ENCODE measurements around the gene PSMG1. TPM values are rescaled to one million over a fixed set of nuclear protein-coding genes. Genes with fewer than 3 reads are reported as not detected.

PSMG1 gene
- total and polyA plus RNA-seq, 2 donors (not counting 3 experiments of a cell fraction or from before 2014, with no cell fraction given) = 43.2 to 75.9 TPM

- no peaks in the 10 kb centered on the region for H3K9me3 ChIP-seq (replicated peaks; ENCODE audit: control insufficient read depth, insufficient read depth, low read length)
- CTCF ChIA-PET = interaction anchor here (0.8 to 1.4 kb wide), 3 partner anchors 397 to 626 kb away, joined by 3 to 4 read pairs (median 3); no protein-coding TSS in a partner anchor
- intact Hi-C loops (cut with micrococcal nuclease) = no loop called here
- BruUV-seq (replicated peaks) = no TSS peak
- H4K20me1 ChIP-seq (replicated peaks; ENCODE audit: control insufficient read depth, extremely low read depth, insufficient read depth, low read length) = no peaks in the 10 kb centered on the region
- DNase-seq (ENCODE audit: low read depth, low spot score) (no peak), FAIRE-seq (no peak)
- no peak overlapping the region for H3K27ac ChIP-seq (ENCODE audit: insufficient read depth, low read depth, low read length)
- H3K9me1 ChIP-seq (replicated peaks; ENCODE audit: control insufficient read depth, extremely low read depth, insufficient read depth, low read length) = no peaks in the 10 kb centered on the region
- no peak overlapping the region for H2AFZ ChIP-seq (ENCODE audit: low read depth, low read length)
- H3K79me2 ChIP-seq (ENCODE audit: control insufficient read depth, insufficient read depth, low read length) = no peaks in the 10 kb centered on the region
- peaks cover 0 to 2% of the 10 kb centered on the region in 2 experiments for H3K27me3 ChIP-seq (ENCODE audit: control insufficient read depth in 2 of 2, insufficient read depth in 2 of 2, low read length in 2 of 2)
- POLR2A ChIA-PET = no interaction called here
- no peak overlapping the region for H3K4me2 ChIP-seq (ENCODE audit: insufficient read depth, low read length)
- dilution Hi-C loops (cut with MboI; ENCODE audit: extremely low pct_ligation_motif_present, low sequenced_read_pairs) = no loop called here
- H3K9ac ChIP-seq (replicated peaks; ENCODE audit: extremely low read depth, insufficient read depth, low read length) = no peak overlapping the region
- no peaks in the 10 kb centered on the region for H3K36me3 ChIP-seq (ENCODE audit: control insufficient read depth in 2 of 2, extremely low read depth in 1 of 2, insufficient read depth in 2 of 2, low read length in 2 of 2)
- H3K4me1 ChIP-seq (ENCODE audit: control insufficient read depth, extremely low read depth, insufficient read depth, low read length) = no peaks in the 10 kb centered on the region
- no peak overlapping the region for H3K4me3 ChIP-seq (replicated peaks in 1 of 3; ENCODE audit: insufficient read depth in 1 of 3, low read depth in 1 of 3, low read length in 3 of 3)
- no peak for TF ChIP-seq MAX (IDR thresholded peaks at IDR 0.05; ENCODE audit: insufficient read depth, insufficient read length)
- no peak for TF ChIP-seq FOS (IDR thresholded peaks at IDR 0.05; ENCODE audit: borderline replicate concordance, insufficient read depth, low read length)
- TF ChIP-seq POLR2A (IDR thresholded peaks at IDR 0.05; ENCODE audit: low read depth, low read length) = no peak
- TF ChIP-seq JUN (IDR thresholded peaks at IDR 0.05; ENCODE audit: borderline replicate concordance, insufficient read depth, insufficient read length, low read depth) = no peak
- no peak for TF ChIP-seq POLR2AphosphoS5 (IDR thresholded peaks at IDR 0.05; ENCODE audit: insufficient read depth, low read depth, low read length)
- no peak for TF ChIP-seq EZH2 (IDR thresholded peaks at IDR 0.05; ENCODE audit: borderline replicate concordance, low read depth, low read length, severe bottlenecking)
Measured at GRCh38 chr21:39131791-39132190, 51.5 kb downstream of the PSMG1 start.

GRCh38 chr21:39127506-39127905, 55.7 kb downstream of the PSMG1 start:
- no peak overlapping the region for H3K4me2 ChIP-seq (ENCODE audit: insufficient read depth, low read length)
- DNase-seq (ENCODE audit: low read depth, low spot score) = no peak
- TF ChIP-seq CTCF (IDR thresholded peaks at IDR 0.05; ENCODE audit: extremely low read depth in 1 of 2, insufficient read depth in 1 of 2, low read depth in 1 of 2, low read length in 2 of 2) (no peak), GATA2 (IDR thresholded peaks at IDR 0.05; ENCODE audit: insufficient read depth, insufficient read length, low read depth, low read length) (no peak), POLR2A (IDR thresholded peaks at IDR 0.05; ENCODE audit: low read depth, low read length) (no peak), MYC (IDR thresholded peaks at IDR 0.05; ENCODE audit: low read depth, low read length) (no peak), EZH2 (IDR thresholded peaks at IDR 0.05; ENCODE audit: borderline replicate concordance, low read depth, low read length, severe bottlenecking) (no peak), JUN (IDR thresholded peaks at IDR 0.05; ENCODE audit: borderline replicate concordance, insufficient read depth, insufficient read length, low read depth) (no peak), POLR2AphosphoS5 (IDR thresholded peaks at IDR 0.05; ENCODE audit: insufficient read depth, low read depth, low read length) (no peak), MAX (IDR thresholded peaks at IDR 0.05; ENCODE audit: insufficient read depth, insufficient read length) (no peak), FOS (IDR thresholded peaks at IDR 0.05; ENCODE audit: borderline replicate concordance, insufficient read depth, low read length) (no peak)
- intact Hi-C loops (cut with micrococcal nuclease) = loop anchor here (5.0 kb wide), 1 partner anchor 135 kb away; no protein-coding TSS in a partner anchor
- H2AFZ ChIP-seq (ENCODE audit: low read depth, low read length) = no peak overlapping the region
- H3K9ac ChIP-seq (replicated peaks; ENCODE audit: extremely low read depth, insufficient read depth, low read length) = no peak overlapping the region
- CTCF ChIA-PET = interaction anchor here (1.1 to 2.7 kb wide), 4 partner anchors 10 to 393 kb away, joined by 4 to 19 read pairs (median 10); no protein-coding TSS in a partner anchor
- H3K9me1 ChIP-seq (replicated peaks; ENCODE audit: control insufficient read depth, extremely low read depth, insufficient read depth, low read length) = no peaks in the 10 kb centered on the region
- dilution Hi-C loops (cut with MboI; ENCODE audit: extremely low pct_ligation_motif_present, low sequenced_read_pairs) = no loop called here
- no peak for FAIRE-seq
- no peaks in the 10 kb centered on the region for H3K79me2 ChIP-seq (ENCODE audit: control insufficient read depth, insufficient read depth, low read length)
- H3K27me3 ChIP-seq (ENCODE audit: control insufficient read depth in 2 of 2, insufficient read depth in 2 of 2, low read length in 2 of 2) = peaks cover 0 to 2% of the 10 kb centered on the region in 2 experiments
- no peaks in the 10 kb centered on the region for H3K9me3 ChIP-seq (replicated peaks; ENCODE audit: control insufficient read depth, insufficient read depth, low read length)
- H3K4me3 ChIP-seq (replicated peaks in 1 of 3; ENCODE audit: insufficient read depth in 1 of 3, low read depth in 1 of 3, low read length in 3 of 3) = no peak overlapping the region
- no TSS peak for BruUV-seq (replicated peaks)
- H4K20me1 ChIP-seq (replicated peaks; ENCODE audit: control insufficient read depth, extremely low read depth, insufficient read depth, low read length) = no peaks in the 10 kb centered on the region
- H3K27ac ChIP-seq (ENCODE audit: insufficient read depth, low read depth, low read length) = no peak overlapping the region
- H3K4me1 ChIP-seq (ENCODE audit: control insufficient read depth, extremely low read depth, insufficient read depth, low read length) = no peaks in the 10 kb centered on the region
- POLR2A ChIA-PET = no interaction called here
- H3K36me3 ChIP-seq (ENCODE audit: control insufficient read depth in 2 of 2, extremely low read depth in 1 of 2, insufficient read depth in 2 of 2, low read length in 2 of 2) = no peaks in the 10 kb centered on the region
